CD14-positive monocyte (primary cell): ENCODE measurements around the gene ALDH2. TPM values are rescaled to one million over a fixed set of nuclear protein-coding genes. Genes with fewer than 3 reads are reported as not detected.
A peak's percentile ranks its signal among the peaks of the same experiment; 100 is the strongest.
"Not testable (repeated sequence)": the region's sequence is repeated elsewhere in the genome, so short reads cannot be mapped to it uniquely, and the experiment has no call there.

Source experiments
- DNase-seq, 3 donors: peaks; one replicate each; pipeline ENCODE4 v3.0.0-alpha.2; 2011 to 2022
- H2AFZ ChIP-seq: 2 replicates; pipeline ENCODE4 v1.6.0; 2012; ENCODE audit warnings: mild to moderate bottlenecking, low read depth, low read length, inconsistent platforms; ENCODE audit not compliant: insufficient read depth, poor library complexity, severe bottlenecking
- H3K27ac ChIP-seq, 2 donors: 1 replicate in 1 of 2; 2 replicates in 1 of 2; pipeline ENCODE4 v1.5.1; 2012 to 2013; ENCODE audit warnings: low read length in 2 of 2, control low read depth in 1 of 2, inconsistent platforms in 1 of 2, low read depth in 1 of 2, mild to moderate bottlenecking in 1 of 2
- H3K27me3 ChIP-seq, 2 donors: one replicate each; pipeline versions ENCODE4 v1.6.0 to v1.6.1; 2011 to 2013; ENCODE audit warnings: low read length in 2 of 2; ENCODE audit not compliant: control insufficient read depth in 2 of 2, insufficient read depth in 2 of 2
- H3K36me3 ChIP-seq, 2 donors: replicated peaks in 1 of 2; 1 replicate in 1 of 2; 2 replicates in 1 of 2; pipeline versions ENCODE4 v1.5.1 to v1.6.1; 2012 to 2013; ENCODE audit warnings: low read length in 2 of 2, control low read depth in 1 of 2, inconsistent platforms in 1 of 2, mild to moderate bottlenecking in 1 of 2; ENCODE audit not compliant: insufficient read depth in 2 of 2, control insufficient read depth in 1 of 2
- H3K4me1 ChIP-seq, 2 donors: 1 replicate in 1 of 2; 2 replicates in 1 of 2; pipeline versions ENCODE4 v1.5.1 to v1.6.1; 2012 to 2013; ENCODE audit warnings: low read length in 2 of 2, control low read depth in 1 of 2, inconsistent platforms in 1 of 2, mild to moderate bottlenecking in 1 of 2, moderate library complexity in 1 of 2; ENCODE audit not compliant: insufficient read depth in 2 of 2, control insufficient read depth in 1 of 2
- H3K4me2 ChIP-seq: replicated peaks from 2 replicates; pipeline ENCODE3; 2012; ENCODE audit warnings: low read length, moderate library complexity, mild to moderate bottlenecking; ENCODE audit not compliant: poor library complexity, severe bottlenecking; ENCODE audit errors: extremely low read depth
- H3K4me3 ChIP-seq, 3 experiments: fragments of 200-600 bp in 1 of 3; sonication (generic) in 1 of 3; replicated peaks in 1 of 3; 1 replicate in 2 of 3; 2 replicates in 1 of 3; pipeline ENCODE4 v1.5.1; 2011 to 2013; ENCODE audit warnings: low read length in 3 of 3, mild to moderate bottlenecking in 3 of 3, control low read depth in 2 of 3, low read depth in 2 of 3, inconsistent platforms in 1 of 3, moderate library complexity in 1 of 3
- H3K79me2 ChIP-seq: 2 replicates; pipeline ENCODE4 v1.6.0; 2012; ENCODE audit warnings: mild to moderate bottlenecking, control low read depth, inconsistent platforms, low read length, moderate library complexity; ENCODE audit not compliant: insufficient read depth
- H3K9ac ChIP-seq: 2 replicates; pipeline ENCODE4 v1.6.0; 2017; ENCODE audit warnings: low read length, mild to moderate bottlenecking; ENCODE audit not compliant: insufficient read depth, poor library complexity, severe bottlenecking
- H3K9me3 ChIP-seq, 2 donors: replicated peaks in 1 of 2; 1 replicate in 1 of 2; 2 replicates in 1 of 2; pipeline versions ENCODE4 v1.5.1 to v1.6.1; 2012 to 2013; ENCODE audit warnings: low read length in 2 of 2, control low read depth in 1 of 2; ENCODE audit not compliant: control insufficient read depth in 1 of 2, insufficient read depth in 1 of 2
- H4K20me1 ChIP-seq: 2 replicates; pipeline ENCODE4 v1.6.0; 2012; ENCODE audit warnings: mild to moderate bottlenecking, low read length, control low read depth, moderate library complexity; ENCODE audit not compliant: insufficient read depth
- H3K27ac Mint-ChIP-seq, 7 donors: one replicate each; pipeline ENCODE4 v1.8.0; 2020; ENCODE audit warnings: mild to moderate bottlenecking in 7 of 7, mixed read lengths in 7 of 7, moderate library complexity in 6 of 7, inconsistent platforms in 2 of 7
- H3K27me3 Mint-ChIP-seq, 3 donors: one replicate each; pipeline ENCODE4 v1.8.0; 2021 to 2022; ENCODE audit warnings: low read depth in 3 of 3, mild to moderate bottlenecking in 3 of 3, mixed read lengths in 3 of 3, moderate library complexity in 3 of 3, inconsistent platforms in 1 of 3
- H3K36me3 Mint-ChIP-seq, 2 donors: one replicate each; pipeline ENCODE4 v1.8.0; 2020; ENCODE audit warnings: mixed read lengths in 2 of 2, inconsistent platforms in 1 of 2, mild to moderate bottlenecking in 1 of 2
- H3K4me1 Mint-ChIP-seq: one replicate; pipeline ENCODE4 v1.8.0; 2020; ENCODE audit warnings: mild to moderate bottlenecking, mixed read lengths
- H3K4me3 Mint-ChIP-seq, 2 donors: one replicate each; pipeline ENCODE4 v1.8.0; 2020; ENCODE audit warnings: mild to moderate bottlenecking in 2 of 2, mixed read lengths in 2 of 2, moderate library complexity in 1 of 2
- H3K9me3 Mint-ChIP-seq, 7 donors: one replicate each; pipeline ENCODE4 v1.8.0; 2020 to 2022; ENCODE audit warnings: mixed read lengths in 7 of 7, mild to moderate bottlenecking in 6 of 7, moderate library complexity in 6 of 7, inconsistent platforms in 2 of 7
- CTCF ChIP-seq: fragments of 200-600 bp; IDR thresholded peaks from one replicate; pipeline ENCODE4 v1.8.0; 2022; ENCODE audit warnings: antibody characterized with exemption, mild to moderate bottlenecking
- WGBS: methylation state at CpG from one replicate; pipeline ENCODE4 v1.1.5; 2013; ENCODE audit warnings: missing lambda C conversion rate; ENCODE audit not compliant: insufficient coverage; 5-methylcytosine and 5-hydroxymethylcytosine counted together
- intact Hi-C, 2 donors: fragments of 100-400 bp; cut with micrococcal nuclease; formaldehyde crosslinking; loops; one replicate each; pipeline versions ENCODE4 v1.15.0 to v1.15.1; 2023
- polyA minus RNA-seq: library from RNA; depleted of rRNA, polyadenylated mRNA; stranded (reverse); fragments of >200 nt; gene quantifications from 2 replicates; pipeline ENCODE4 v1.2.3, GENCODE V29; 2012
- polyA plus RNA-seq, 3 donors: library from polyadenylated mRNA; depleted of rRNA in 1 of 3; unstranded in 2 of 3; stranded (reverse) in 1 of 3; fragments of 300-500 nt in 2 of 3; fragments of >200 nt in 1 of 3; fragmentation: Illumina TruSeq in 2 of 3; gene quantifications; 1 replicate in 2 of 3; 2 replicates in 1 of 3; pipeline ENCODE4 v1.2.3, GENCODE V29; 2012 to 2021
- total RNA-seq, 12 experiments: library from RNA in 1 of 12; stranded (reverse) in 1 of 12; fragments of 120-200 nt in 1 of 12; gene quantifications; one replicate each; pipeline ENCODE4 v1.2.4 and lab custom pipeline; 2013 to 2026; ENCODE audit warnings: mixed read lengths in 6 of 12, inconsistent platforms in 1 of 12

Gene ALDH2
- total RNA-seq (2013), result 273 TPM
- 100 to 1,000 TPM; 272 to 404 (median 384) TPM for polyA plus RNA-seq
- 97.0 and 182 TPM in 2 replicates for polyA minus RNA-seq
- total RNA-seq (lab: John Stamatoyannopoulos, UW), result 19.3 to 197 (median 139) reads per million in 11 experiments

- no peaks in the 10 kb centered on the region for H3K9me3 Mint-ChIP-seq
- H3K9ac ChIP-seq, result peak within 1 kb of the TSS; percentile 87
- H3K4me2 ChIP-seq, result peak within 1 kb of the TSS; percentile 94
- H3K4me3 ChIP-seq, result peak within 1 kb of the TSS; percentile 92 to 97 (median 93)
- H3K36me3 ChIP-seq, result peaks cover 3 to 7% of the 10 kb centered on the region in 2 donors
- peak within 1 kb of the TSS; percentile 83 to 94 (median 91) for H3K27ac Mint-ChIP-seq
- H3K9me3 ChIP-seq, result no peaks in the 10 kb centered on the region
- peak within 1 kb of the TSS; percentile 97 to 99 for H3K4me3 Mint-ChIP-seq
- no peak for TF ChIP-seq CTCF
- under 1% methylated on average over 73 of the region's 73 CpGs for WGBS
- no peaks in the 10 kb centered on the region for H3K27me3 ChIP-seq
- H3K27me3 Mint-ChIP-seq, result peaks cover 1 to 3% (median 3%) of the 10 kb centered on the region in 3 donors
- peaks cover 21% of the 10 kb centered on the region for H4K20me1 ChIP-seq
- H3K4me1 ChIP-seq, result peaks cover 59 to 61% of the 10 kb centered on the region in 2 donors
- peak; percentile 30 to 65 (median 43) for DNase-seq
- H3K36me3 Mint-ChIP-seq, result peaks cover 9 to 25% of the 10 kb centered on the region in 2 donors
- intact Hi-C loops, result no loop called here
- peaks cover 56% of the 10 kb centered on the region for H3K79me2 ChIP-seq
- H3K27ac ChIP-seq, result peak within 1 kb of the TSS; percentile 56 to 85
- H2AFZ ChIP-seq, result peak within 1 kb of the TSS; percentile 92
- H3K4me1 Mint-ChIP-seq, result peaks cover 74% of the 10 kb centered on the region
These were observed at the start of gene ALDH2 for GRCh38 chr12:111766608-111767361. Gene ALDH2, plus strand, starts transcription at chr12:111766933. Its CDS starts 50 bp downstream, at chr12:111766983.

GRCh38 chr12:111719316-111719715, 47.4 kb upstream of the ALDH2 start:
- H3K27me3 Mint-ChIP-seq, H3K4me1 Mint-ChIP-seq, H3K4me1 ChIP-seq, H3K4me2 ChIP-seq, DNase-seq, H3K9me3 Mint-ChIP-seq, H3K27ac ChIP-seq, H2AFZ ChIP-seq, H3K27me3 ChIP-seq, H3K4me3 ChIP-seq, H3K27ac Mint-ChIP-seq, intact Hi-C loops, H3K4me3 Mint-ChIP-seq, H4K20me1 ChIP-seq, H3K9me3 ChIP-seq, H3K79me2 ChIP-seq, H3K9ac ChIP-seq: not testable (repeated sequence)
- 100% methylated on average over 4 of the region's 10 CpGs for WGBS
- peaks cover 61 to 75% of the 10 kb centered on the region in 2 donors for H3K36me3 Mint-ChIP-seq
- peaks cover 62 to 76% of the 10 kb centered on the region in 2 donors for H3K36me3 ChIP-seq
